CD4-positive, alpha-beta memory T cell (primary cell): ENCODE results near the gene KCNS1. TPM values are rescaled to one million over a fixed set of nuclear protein-coding genes. Genes with fewer than 3 reads are reported as not detected.

ENCODE experiments used
- CTCF ChIA-PET: fragments of 350-600 bp; sonication (Branson Sonifier 250); formaldehyde crosslinking; loops from one replicate; lab custom pipeline; 2021; ENCODE audit warnings: inconsistent platforms; ENCODE audit not compliant: partially characterized antibody; lab: Charles Lee
- POLR2A ChIA-PET: fragments of 350-600 bp; sonication (Branson Sonifier 250); formaldehyde crosslinking; loops from one replicate; lab custom pipeline; 2021; ENCODE audit not compliant: partially characterized antibody; lab: Charles Lee
- DNase-seq, 5 donors: peaks; one replicate each; pipeline versions ENCODE4 v3.0.0 to v3.0.0-alpha.2; 2020 to 2022; ENCODE audit warnings: mixed read lengths in 1 of 5
- H3K27ac ChIP-seq: one replicate; pipeline ENCODE4 v1.7.0; 2013; ENCODE audit warnings: low read depth, low read length
- H3K27me3 ChIP-seq: 2 replicates; pipeline ENCODE4 v1.7.0; 2013; ENCODE audit warnings: mild to moderate bottlenecking, low read length, moderate library complexity; ENCODE audit not compliant: insufficient read depth
- H3K36me3 ChIP-seq: 2 replicates; pipeline ENCODE4 v1.7.0; 2013; ENCODE audit warnings: mild to moderate bottlenecking, low read length, moderate library complexity; ENCODE audit not compliant: insufficient read depth
- H3K4me1 ChIP-seq: 2 replicates; pipeline ENCODE4 v1.7.0; 2013; ENCODE audit warnings: mild to moderate bottlenecking, low read length, moderate library complexity; ENCODE audit not compliant: insufficient read depth
- H3K4me3 ChIP-seq, 2 donors: one replicate each; pipeline ENCODE4 v1.7.0; 2013; ENCODE audit warnings: low read length in 2 of 2, mild to moderate bottlenecking in 1 of 2
- H3K9me3 ChIP-seq, 2 donors: one replicate each; pipeline ENCODE4 v1.7.0; 2013; ENCODE audit warnings: low read length in 2 of 2, control low read depth in 1 of 2; ENCODE audit not compliant: control insufficient read depth in 1 of 2
- H3K27ac Mint-ChIP-seq, 7 donors: one replicate each; pipeline ENCODE4 v1.8.0; 2020 to 2021; ENCODE audit warnings: mixed read lengths in 7 of 7, mild to moderate bottlenecking in 6 of 7, inconsistent platforms in 3 of 7, moderate library complexity in 3 of 7
- H3K27me3 Mint-ChIP-seq, 2 donors: one replicate each; pipeline ENCODE4 v1.8.0; 2020 to 2021; ENCODE audit warnings: mixed read lengths in 2 of 2
- H3K36me3 Mint-ChIP-seq, 2 donors: one replicate each; pipeline ENCODE4 v1.8.0; 2020 to 2021; ENCODE audit warnings: mixed read lengths in 2 of 2, inconsistent platforms in 1 of 2, mild to moderate bottlenecking in 1 of 2
- H3K4me1 Mint-ChIP-seq, 4 donors: one replicate each; pipeline ENCODE4 v1.8.0; 2020 to 2021; ENCODE audit warnings: mixed read lengths in 4 of 4, mild to moderate bottlenecking in 1 of 4
- H3K4me3 Mint-ChIP-seq, 8 donors: one replicate each; pipeline ENCODE4 v1.8.0; 2020 to 2021; ENCODE audit warnings: mixed read lengths in 8 of 8, mild to moderate bottlenecking in 7 of 8, moderate library complexity in 6 of 8, inconsistent platforms in 3 of 8
- H3K9me3 Mint-ChIP-seq, 8 donors: one replicate each; pipeline ENCODE4 v1.8.0; 2020 to 2021; ENCODE audit warnings: mixed read lengths in 8 of 8, mild to moderate bottlenecking in 5 of 8, inconsistent platforms in 3 of 8, moderate library complexity in 1 of 8
- intact Hi-C: fragments of 100-400 bp; cut with micrococcal nuclease; formaldehyde crosslinking; loops from one replicate; pipeline ENCODE4 v1.15.1; 2023
- polyA plus RNA-seq, 2 donors: library from polyadenylated mRNA; unstranded; fragments of 300-500 nt; fragmentation: Illumina TruSeq; gene quantifications; one replicate each; pipeline ENCODE4 v1.2.3, GENCODE V29; 2021
- total RNA-seq, 2 experiments: library from RNA; stranded (reverse); gene quantifications; one replicate each; pipeline ENCODE4 v1.2.3, GENCODE V29; 2021

The KCNS1 gene
- total and polyA plus RNA-seq, 4 experiments from 2014 or later: 0.09 to 0.16 TPM; not detected in 2

- CTCF ChIA-PET: interaction anchor here (1.2 to 5.8 kb wide), 15 partner anchors 13 to 672 kb away, joined by 3 to 69 read pairs (median 16); partner anchors contain the start of genes PABPC1L and TOMM34
- H3K9me3 Mint-ChIP-seq: peaks cover 0 to 6% (median 0%) of the 10 kb centered on the region in 8 donors
- peaks cover 0 to 3% of the 10 kb centered on the region in 2 donors for H3K36me3 Mint-ChIP-seq
- no peaks in the 10 kb centered on the region for H3K36me3 ChIP-seq
- peak; percentile 26 to 54 (median 28) for DNase-seq
- no peak overlapping the region for H3K27ac ChIP-seq
- H3K27ac Mint-ChIP-seq: peak overlapping the region in 1 of 7 donors; percentile 57
- intact Hi-C loops: loop anchor here (2.0 kb wide), 2 partner anchors 131 to 193 kb away; partner anchors contain the start of gene STK4
- H3K4me1 Mint-ChIP-seq: peaks cover 4 to 22% (median 13%) of the 10 kb centered on the region in 4 donors
- POLR2A ChIA-PET: interaction anchor here (1.9 kb wide), 1 partner anchor 86 kb away, joined by 4 read pairs; no protein-coding TSS in a partner anchor
- H3K27me3 Mint-ChIP-seq: peaks cover 34 to 44% of the 10 kb centered on the region in 2 donors
- no peaks in the 10 kb centered on the region for H3K9me3 ChIP-seq
- peak overlapping the region; percentile 39 to 86 (median 76) for H3K4me3 Mint-ChIP-seq
- H3K4me3 ChIP-seq: no peak overlapping the region
- peaks cover 11% of the 10 kb centered on the region for H3K4me1 ChIP-seq
- H3K27me3 ChIP-seq: peaks cover 35% of the 10 kb centered on the region
These were observed 3.3 kb downstream of the KCNS1 start for GRCh38 chr20:45097485-45098102.

GRCh38 chr20:45096781-45097180 is 4.1 kb downstream of the KCNS1 start:
- H3K4me3 ChIP-seq: no peak overlapping the region
- intact Hi-C loops: loop anchor here (1.0 to 2.0 kb wide), 3 partner anchors 52 to 194 kb away; partner anchors contain the start of gene STK4
- H3K4me1 ChIP-seq: peaks cover 11% of the 10 kb centered on the region
- no peak for DNase-seq
- Mint-ChIP-seq H3K27me3 (peaks cover 32 to 44% of the 10 kb centered on the region in 2 donors), H3K27ac (peak overlapping the region in 2 of 7 donors; percentile 18 to 94), H3K9me3 (peaks cover 0 to 6% (median 0%) of the 10 kb centered on the region in 8 donors), H3K4me1 (peaks cover 4 to 22% (median 13%) of the 10 kb centered on the region in 4 donors), H3K36me3 (peaks cover 0 to 3% of the 10 kb centered on the region in 2 donors), H3K4me3 (peak overlapping the region in 1 of 8 donors; percentile 45)
- no peaks in the 10 kb centered on the region for H3K9me3 ChIP-seq
- H3K36me3 ChIP-seq: no peaks in the 10 kb centered on the region
- H3K27me3 ChIP-seq: peaks cover 35% of the 10 kb centered on the region
- POLR2A ChIA-PET: interaction anchor here (1.0 to 1.9 kb wide), 3 partner anchors 48 to 86 kb away, joined by 3 to 6 read pairs (median 4); no protein-coding TSS in a partner anchor
- no peak overlapping the region for H3K27ac ChIP-seq
- CTCF ChIA-PET: interaction anchor here (0.8 to 5.8 kb wide), 36 partner anchors 9 to 673 kb away, joined by 3 to 69 read pairs (median 8); partner anchors contain the start of genes PABPC1L, STK4, TOMM34 and WFDC5

GRCh38 chr20:45095805-45096238 is 5.1 kb downstream of the KCNS1 start:
- H3K27ac ChIP-seq: no peak overlapping the region

GRCh38 chr20:45094864-45095574 is 5.9 kb downstream of the KCNS1 start:
- CTCF ChIA-PET: interaction anchor here (1.0 to 5.8 kb wide), 44 partner anchors 9 to 410 kb away, joined by 3 to 69 read pairs (median 6); partner anchors contain the start of genes PABPC1L, STK4 and TOMM34
- H3K27me3 Mint-ChIP-seq: peaks cover 20 to 29% of the 10 kb centered on the region in 2 donors

More at GRCh38 chr20:45095805-45096238, 5.1 kb downstream of the KCNS1 start:
- H3K4me3 Mint-ChIP-seq: peak overlapping the region in 1 of 8 donors; percentile 51
- intact Hi-C loops: loop anchor here (1.0 to 2.0 kb wide), 5 partner anchors 52 to 195 kb away; partner anchors contain the start of gene STK4
- peak; percentile 52 to 64 (median 61) for DNase-seq
- Histone ChIP-seq H3K4me3 (no peak overlapping the region), H3K9me3 (no peaks in the 10 kb centered on the region), H3K4me1 (peaks cover 11% of the 10 kb centered on the region), H3K36me3 (no peaks in the 10 kb centered on the region), H3K27me3 (peaks cover 26% of the 10 kb centered on the region)
- H3K4me1 Mint-ChIP-seq: peaks cover 3 to 18% (median 13%) of the 10 kb centered on the region in 4 donors
- ChIA-PET CTCF (interaction anchor here (0.7 to 5.8 kb wide), 48 partner anchors 8 to 411 kb away, joined by 3 to 69 read pairs (median 5); partner anchors contain the start of genes PABPC1L, STK4, TOMM34 and WFDC5), POLR2A (interaction anchor here (0.7 to 1.3 kb wide), 7 partner anchors 42 to 186 kb away, joined by 3 to 6 read pairs (median 3); partner anchors contain the start of gene PABPC1L)
- peaks cover 3 to 5% of the 10 kb centered on the region in 2 donors for H3K36me3 Mint-ChIP-seq
- peak overlapping the region in 2 of 7 donors; percentile 25 to 57 for H3K27ac Mint-ChIP-seq
- peaks cover 26 to 35% of the 10 kb centered on the region in 2 donors for H3K27me3 Mint-ChIP-seq
- H3K9me3 Mint-ChIP-seq: peaks cover 0 to 6% (median 0%) of the 10 kb centered on the region in 8 donors

GRCh38 chr20:45094201-45094600 is 6.7 kb downstream of the KCNS1 start:
- Mint-ChIP-seq H3K4me1 (peaks cover 3 to 18% (median 12%) of the 10 kb centered on the region in 4 donors), H3K27ac (peak overlapping the region in 3 of 7 donors; percentile 51 to 62 (median 57)), H3K9me3 (peaks cover 0 to 6% (median 0%) of the 10 kb centered on the region in 8 donors), H3K4me3 (no peak overlapping the region), H3K36me3 (peaks cover 3 to 18% of the 10 kb centered on the region in 2 donors), H3K27me3 (peaks cover 16 to 22% of the 10 kb centered on the region in 2 donors)
- DNase-seq: no peak
- ChIA-PET POLR2A (no interaction called here), CTCF (interaction anchor here (1.0 to 5.8 kb wide), 13 partner anchors 11 to 346 kb away, joined by 3 to 69 read pairs (median 13); no protein-coding TSS in a partner anchor)
- Histone ChIP-seq H3K4me3 (no peak overlapping the region), H3K36me3 (peaks cover 4% of the 10 kb centered on the region), H3K9me3 (no peaks in the 10 kb centered on the region), H3K4me1 (peaks cover 11% of the 10 kb centered on the region), H3K27me3 (peaks cover 15% of the 10 kb centered on the region), H3K27ac (no peak overlapping the region)
- intact Hi-C loops: no loop called here

More at GRCh38 chr20:45094864-45095574, 5.9 kb downstream of the KCNS1 start:
- Histone ChIP-seq H3K4me1 (peaks cover 11% of the 10 kb centered on the region), H3K4me3 (no peak overlapping the region), H3K27me3 (peaks cover 19% of the 10 kb centered on the region), H3K27ac (no peak overlapping the region), H3K36me3 (peaks cover under 1% of the 10 kb centered on the region), H3K9me3 (no peaks in the 10 kb centered on the region)
- intact Hi-C loops: loop anchor here (1.0 kb wide), 2 partner anchors 84 to 184 kb away; no protein-coding TSS in a partner anchor
- Mint-ChIP-seq H3K9me3 (peaks cover 0 to 6% (median 0%) of the 10 kb centered on the region in 8 donors), H3K36me3 (peaks cover 3 to 12% of the 10 kb centered on the region in 2 donors), H3K4me3 (no peak overlapping the region), H3K4me1 (peaks cover 3 to 18% (median 12%) of the 10 kb centered on the region in 4 donors), H3K27ac (peak overlapping the region in 3 of 7 donors; percentile 46 to 57 (median 48))
- DNase-seq: no peak
- POLR2A ChIA-PET: interaction anchor here (0.9 to 1.3 kb wide), 4 partner anchors 41 to 186 kb away, joined by 3 to 5 read pairs (median 4); partner anchors contain the start of gene PABPC1L

- H3K27me3 Mint-ChIP-seq: peaks cover 10 to 17% of the 10 kb centered on the region in 2 donors
- H3K27me3 ChIP-seq: peaks cover 8% of the 10 kb centered on the region
- peak overlapping the region in 1 of 7 donors; percentile 12 for H3K27ac Mint-ChIP-seq
- POLR2A ChIA-PET: no interaction called here
- no peak overlapping the region for H3K4me3 Mint-ChIP-seq
- peaks cover 7% of the 10 kb centered on the region for H3K4me1 ChIP-seq
- H3K4me3 ChIP-seq: no peak overlapping the region
- intact Hi-C loops: no loop called here
- H3K9me3 ChIP-seq: no peaks in the 10 kb centered on the region
- H3K4me1 Mint-ChIP-seq: peaks cover 3 to 14% (median 7%) of the 10 kb centered on the region in 4 donors
- H3K9me3 Mint-ChIP-seq: peaks cover 0 to 6% (median 0%) of the 10 kb centered on the region in 8 donors
- H3K36me3 ChIP-seq: peaks cover 4% of the 10 kb centered on the region
- DNase-seq: no peak
- peaks cover 0 to 27% of the 10 kb centered on the region in 2 donors for H3K36me3 Mint-ChIP-seq
- no peak overlapping the region for H3K27ac ChIP-seq
- CTCF ChIA-PET: interaction anchor here (1.4 to 5.8 kb wide), 5 partner anchors 13 to 130 kb away, joined by 3 to 69 read pairs (median 31); no protein-coding TSS in a partner anchor
These were observed 8.0 kb downstream of the KCNS1 start for GRCh38 chr20:45092898-45093297.
